ENCODE results near the gene IGF2BP2. TPM values are rescaled to one million over a fixed set of nuclear protein-coding genes. Genes with fewer than 3 reads are reported as not detected.

Gene IGF2BP2
- polyA plus RNA-seq, 2 of the 4 experiments (the other 2 are of a cell fraction): 2.2 to 6.1 TPM

- POLR2A ChIA-PET: interaction anchor here (0.6 kb wide), 1 partner anchor 171 kb away, joined by 4 read pairs; no protein-coding TSS in a partner anchor
- ATAC-seq (peak; percentile 28 to 47; a peak in 2 of 6 replicates), DNase-seq (ENCODE audit: low read depth in 1 of 2, low spot score in 1 of 2) (no peak), FAIRE-seq (no peak)
- peak overlapping the region in 1 of 2 experiments; percentile 78; a peak in 4 of 6 replicates for H3K27ac ChIP-seq
- TF ChIP-seq HEYL (CRISPR knock-in tag; IDR thresholded peaks at IDR 0.05): no peak
- no peak for TF ChIP-seq RFX5 (IDR thresholded peaks at IDR 0.05)
- TF ChIP-seq FOXS1 (CRISPR knock-in tag; IDR thresholded peaks at IDR 0.05): no peak
- TF ChIP-seq CHD4 (IDR thresholded peaks at IDR 0.05; ENCODE audit: borderline replicate concordance): no peak
- no peak for TF ChIP-seq NFE2L2 (conservative IDR thresholded peaks at IDR 0.05; ENCODE audit: low read length)
- TF ChIP-seq HES2 (IDR thresholded peaks at IDR 0.05): no peak
- TF ChIP-seq ZFP36 (IDR thresholded peaks at IDR 0.05; ENCODE audit: borderline replicate concordance, partially characterized antibody): no peak
- TF ChIP-seq NPAS2 (CRISPR knock-in tag; IDR thresholded peaks at IDR 0.05; ENCODE audit: borderline replicate concordance): no peak
- TF ChIP-seq EP300 (IDR thresholded peaks at IDR 0.05): no peak
- no peak for TF ChIP-seq GATA3 (IDR thresholded peaks at IDR 0.05; ENCODE audit: borderline replicate concordance)
- no peak for TF ChIP-seq ZNF302 (CRISPR knock-in tag; IDR thresholded peaks at IDR 0.05)
- TF ChIP-seq, protein P1, sequence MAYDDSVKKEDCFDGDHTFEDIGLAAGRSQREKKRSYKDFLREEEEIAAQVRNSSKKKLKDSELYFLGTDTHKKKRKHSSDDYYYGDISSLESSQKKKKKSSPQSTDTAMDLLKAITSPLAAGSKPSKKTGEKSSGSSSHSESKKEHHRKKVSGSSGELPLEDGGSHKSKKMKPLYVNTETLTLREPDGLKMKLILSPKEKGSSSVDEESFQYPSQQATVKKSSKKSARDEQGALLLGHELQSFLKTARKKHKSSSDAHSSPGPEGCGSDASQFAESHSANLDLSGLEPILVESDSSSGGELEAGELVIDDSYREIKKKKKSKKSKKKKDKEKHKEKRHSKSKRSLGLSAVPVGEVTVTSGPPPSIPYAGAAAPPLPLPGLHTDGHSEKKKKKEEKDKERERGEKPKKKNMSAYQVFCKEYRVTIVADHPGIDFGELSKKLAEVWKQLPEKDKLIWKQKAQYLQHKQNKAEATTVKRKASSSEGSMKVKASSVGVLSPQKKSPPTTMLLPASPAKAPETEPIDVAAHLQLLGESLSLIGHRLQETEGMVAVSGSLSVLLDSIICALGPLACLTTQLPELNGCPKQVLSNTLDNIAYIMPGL (CRISPR knock-in tag; IDR thresholded peaks at IDR 0.05; ENCODE audit: borderline replicate concordance): no peak
- no peak for TF ChIP-seq NR3C1 (IDR thresholded peaks at IDR 0.05)
- TF ChIP-seq, protein P2, sequence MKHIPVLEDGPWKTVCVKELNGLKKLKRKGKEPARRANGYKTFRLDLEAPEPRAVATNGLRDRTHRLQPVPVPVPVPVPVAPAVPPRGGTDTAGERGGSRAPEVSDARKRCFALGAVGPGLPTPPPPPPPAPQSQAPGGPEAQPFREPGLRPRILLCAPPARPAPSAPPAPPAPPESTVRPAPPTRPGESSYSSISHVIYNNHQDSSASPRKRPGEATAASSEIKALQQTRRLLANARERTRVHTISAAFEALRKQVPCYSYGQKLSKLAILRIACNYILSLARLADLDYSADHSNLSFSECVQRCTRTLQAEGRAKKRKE (CRISPR knock-in tag; IDR thresholded peaks at IDR 0.05; ENCODE audit: low read depth): no peak
- no peak for TF ChIP-seq RARB (CRISPR knock-in tag; IDR thresholded peaks at IDR 0.05)
- no peaks in the 10 kb centered on the region for H3K9me3 ChIP-seq
- no peak overlapping the region for H3K4me3 ChIP-seq
- 94% methylated on average over 9 of the region's 9 CpGs for whole genome bisulfite sequencing (ENCODE audit: missing lambda C conversion rate)
- no peak overlapping the region for H3K4me2 ChIP-seq
- peaks cover 19% of the 10 kb centered on the region; the same call in 2 of the 3 replicates for H3K4me1 ChIP-seq
- CTCF ChIA-PET: interaction anchor here (1.0 to 2.4 kb wide), 5 partner anchors 15 to 58 kb away, joined by 3 to 8 read pairs (median 6); no protein-coding TSS in a partner anchor
These were observed 107.0 kb downstream of the IGF2BP2 start for GRCh38 chr3:185717627-185718402.

DNA sequence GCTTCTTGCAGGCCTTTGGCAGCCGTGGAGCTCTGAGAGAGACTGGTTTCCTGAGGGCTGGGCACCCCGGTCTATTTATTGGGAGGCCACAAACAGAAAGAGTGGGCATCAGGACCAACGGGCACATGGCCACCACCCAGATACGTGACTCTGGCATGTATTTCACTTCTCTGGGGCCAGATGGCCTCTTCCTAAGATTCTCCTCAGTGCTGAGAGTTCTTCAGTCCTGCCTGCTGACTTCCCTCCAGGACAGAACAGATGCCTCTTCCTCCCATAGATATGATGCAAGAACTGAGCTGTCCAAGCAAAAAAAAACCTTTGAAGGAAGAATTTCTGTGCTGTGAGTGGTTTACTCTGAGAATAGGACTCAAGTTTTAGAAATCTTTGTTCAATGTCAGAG is 107.7 kb downstream of the IGF2BP2 start:
- DNase-seq (ENCODE audit: low read depth in 1 of 2, low spot score in 1 of 2) (no peak), ATAC-seq (peak in 1 of 2 experiments; percentile 31; a peak in 3 of 6 replicates), FAIRE-seq (no peak)
- WGBS (ENCODE audit: missing lambda C conversion rate): 78% methylated on average over 3 of the region's 4 CpGs
- Histone ChIP-seq H3K4me1 (peaks cover 23% of the 10 kb centered on the region; the same call in 2 of the 3 replicates), H3K9me3 (no peaks in the 10 kb centered on the region), H3K27ac (peak overlapping the region; percentile 52 to 78; a peak in 5 of 6 replicates), H3K4me3 (no peak overlapping the region), H3K4me2 (no peak overlapping the region)
- CTCF ChIA-PET: interaction anchor here (0.7 to 2.2 kb wide), 5 partner anchors 10 to 57 kb away, joined by 3 to 7 read pairs (median 4); no protein-coding TSS in a partner anchor
- TF ChIP-seq CBX2 (IDR thresholded peaks at IDR 0.05; ENCODE audit: borderline replicate concordance, low read depth): no peak
- POLR2A ChIA-PET: no interaction called here

DNA sequence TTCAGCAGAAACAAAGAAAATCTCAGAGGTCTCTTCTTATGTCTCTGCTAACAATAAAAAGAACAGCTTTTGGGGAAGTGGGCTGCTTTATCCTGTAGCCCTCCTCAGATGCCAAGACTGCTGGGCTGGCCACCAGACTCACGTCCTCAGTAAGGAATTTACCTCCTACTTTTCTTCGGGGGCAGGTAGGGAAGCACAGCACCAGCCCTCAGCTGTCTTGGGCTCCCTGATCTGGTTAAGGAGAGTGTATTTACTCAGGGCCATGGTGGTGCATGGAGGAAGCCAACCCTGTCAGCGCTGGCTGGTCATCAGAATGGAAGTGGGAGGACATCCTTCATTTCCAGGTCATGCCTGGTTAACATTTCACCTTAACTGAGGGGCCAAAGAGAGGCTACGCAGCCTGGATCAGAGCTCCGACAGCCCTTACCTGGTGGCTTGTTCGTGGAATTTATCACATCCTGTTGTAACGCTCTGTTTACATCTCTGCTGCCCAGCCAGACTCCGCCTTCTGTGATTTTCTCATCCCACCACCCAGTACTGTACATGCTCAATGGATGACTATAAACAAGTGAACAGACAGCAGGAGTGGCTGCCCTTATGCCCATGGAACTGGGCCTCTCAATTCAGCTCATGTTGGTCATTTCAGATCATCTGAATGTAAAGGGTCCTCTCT is 108.3 kb downstream of the IGF2BP2 start:
- Histone ChIP-seq H3K9me3 (no peaks in the 10 kb centered on the region), H3K4me1 (peaks cover 23% of the 10 kb centered on the region; the same call in 2 of the 3 replicates), H3K27ac (peak overlapping the region; percentile 52 to 78; a peak in 5 of 6 replicates), H3K4me2 (no peak overlapping the region), H3K4me3 (no peak overlapping the region)
- CTCF ChIA-PET: interaction anchor here (0.7 to 2.2 kb wide), 4 partner anchors 11 to 56 kb away, joined by 3 to 7 read pairs (median 4); no protein-coding TSS in a partner anchor
- ATAC-seq: peak in 1 of 2 experiments; percentile 38; a peak in 3 of 6 replicates
- POLR2A ChIA-PET: no interaction called here
- TF ChIP-seq FOSL2 (IDR thresholded peaks at IDR 0.05) (no peak), FOSL2 (CRISPR knock-in tag; IDR thresholded peaks at IDR 0.05) (no peak), HEYL (CRISPR knock-in tag; IDR thresholded peaks at IDR 0.05) (no peak), CEBPB (IDR thresholded peaks at IDR 0.05) (no peak), POLR2AphosphoS2 (conservative IDR thresholded peaks at IDR 0.05; ENCODE audit: low read length) (no peak), RAD21 (conservative IDR thresholded peaks at IDR 0.05 in 1 of 2, IDR thresholded peaks at IDR 0.05 in 1 of 2) (no peak), HDAC2 (IDR thresholded peaks at IDR 0.05) (no peak), KDM1A (IDR thresholded peaks at IDR 0.05; ENCODE audit: low read depth) (no peak), EHF (CRISPR knock-in tag; IDR thresholded peaks at IDR 0.05) (no peak), SREBF2 (IDR thresholded peaks at IDR 0.05) (no peak), HOXB13 (CRISPR knock-in tag; IDR thresholded peaks at IDR 0.05; ENCODE audit: low read depth) (no peak), JUN (IDR thresholded peaks at IDR 0.05) (no peak), EP300 (IDR thresholded peaks at IDR 0.05) (no peak), CBX2 (IDR thresholded peaks at IDR 0.05; ENCODE audit: borderline replicate concordance, low read depth) (no peak)
- TF ChIP-seq, protein P1 (CRISPR knock-in tag; IDR thresholded peaks at IDR 0.05; ENCODE audit: borderline replicate concordance): no peak
- WGBS (ENCODE audit: missing lambda C conversion rate): 79% methylated on average over 8 of the region's 8 CpGs
- no peak for DNase-seq (ENCODE audit: low read depth in 1 of 2, low spot score in 1 of 2)
- FAIRE-seq: no peak

Measured in A549 (cell line).